IMR-90 (cell line): ENCODE measurements around the gene KRTAP10-9. TPM values are rescaled to one million over a fixed set of nuclear protein-coding genes. Genes with fewer than 3 reads are reported as not detected.

ENCODE experiments used
- ATAC-seq: fragments of 200-7000 bp; cut with Tn5 transposase; 2 replicates; pipeline ENCODE4 v1.9.1; 2020; ENCODE audit warnings: low read depth, mild to moderate bottlenecking, moderate library complexity
- BruUV-seq: library from RNA; stranded (reverse); fragments of 400-500 nt; replicated peaks from 2 replicates; lab custom pipeline; 2021; lab: Mats Ljungman, UMichigan
- CTCF ChIA-PET: fragments of 300-600 bp; formaldehyde crosslinking; extraction: SDS; loops from one replicate; lab custom pipeline; 2021; ENCODE audit warnings: antibody characterized with exemption; lab: Yijun Ruan, JAX
- POLR2A ChIA-PET: fragments of 300-600 bp; sonication (Branson Sonifier 250); formaldehyde crosslinking; loops from one replicate; lab custom pipeline; 2022; ENCODE audit warnings: antibody characterized with exemption; ENCODE audit not compliant: unreplicated experiment; lab: Charles Lee
- DNase-seq: peaks from one replicate; pipeline ENCODE4 v3.0.0; 2013
- H2AFZ ChIP-seq: replicated peaks from 2 replicates; pipeline ENCODE3; 2013; ENCODE audit warnings: low read length, mild to moderate bottlenecking; ENCODE audit not compliant: poor library complexity
- H2AK5ac ChIP-seq: 2 replicates; pipeline ENCODE4 v1.6.1; 2013; ENCODE audit warnings: low read depth, low read length, inconsistent platforms
- H2AK9ac ChIP-seq: replicated peaks from 2 replicates; pipeline ENCODE3; 2013; ENCODE audit warnings: mild to moderate bottlenecking, low read depth, low read length, moderate library complexity; ENCODE audit not compliant: poor library complexity
- H2BK120ac ChIP-seq: 2 replicates; pipeline ENCODE4 v1.6.1; 2013; ENCODE audit warnings: low read depth, low read length, inconsistent platforms
- H2BK15ac ChIP-seq: 3 replicates; pipeline ENCODE4 v1.6.1; 2013; ENCODE audit warnings: low read depth, low read length, inconsistent platforms
- H2BK20ac ChIP-seq: 2 replicates; pipeline ENCODE4 v1.6.1; 2013; ENCODE audit warnings: low read depth, mild to moderate bottlenecking, inconsistent platforms, low read length, moderate library complexity
- H2BK5ac ChIP-seq: 2 replicates; pipeline ENCODE4 v1.6.1; 2013; ENCODE audit warnings: mild to moderate bottlenecking, low read depth, low read length, inconsistent platforms; ENCODE audit not compliant: poor library complexity, severe bottlenecking
- H3K14ac ChIP-seq: replicated peaks from 2 replicates; pipeline ENCODE4 v1.6.1; 2013; ENCODE audit warnings: low read depth, low read length, inconsistent platforms
- H3K18ac ChIP-seq: 2 replicates; pipeline ENCODE4 v1.6.1; 2013; ENCODE audit warnings: low read depth, low read length, control low read depth
- H3K23ac ChIP-seq: 2 replicates; pipeline ENCODE4 v1.6.1; 2013; ENCODE audit warnings: low read depth, low read length, inconsistent platforms
- H3K27ac ChIP-seq: 2 replicates; pipeline ENCODE4 v1.5.1; 2013; ENCODE audit warnings: mild to moderate bottlenecking, control low read depth, low read length; ENCODE audit not compliant: insufficient read depth
- H3K27me3 ChIP-seq: 2 replicates; pipeline ENCODE4 v1.6.1; 2013; ENCODE audit warnings: low read length; ENCODE audit not compliant: control insufficient read depth, insufficient read depth
- H3K36me3 ChIP-seq: 2 replicates; pipeline ENCODE4 v1.6.1; 2013; ENCODE audit warnings: low read length, mixed read lengths; ENCODE audit not compliant: control insufficient read depth, insufficient read depth
- H3K4ac ChIP-seq: 2 replicates; pipeline ENCODE4 v1.6.1; 2013; ENCODE audit warnings: low read depth, low read length, inconsistent platforms
- H3K4me1 ChIP-seq: 2 replicates; pipeline ENCODE4 v1.6.1; 2013; ENCODE audit warnings: low read length, mixed read lengths; ENCODE audit not compliant: control insufficient read depth, insufficient read depth
- H3K4me2 ChIP-seq: 2 replicates; pipeline ENCODE4 v1.6.1; 2013; ENCODE audit warnings: low read depth, mild to moderate bottlenecking, control low read depth, low read length, moderate library complexity
- H3K4me3 ChIP-seq: 2 replicates; pipeline ENCODE4 v1.5.1; 2013; ENCODE audit warnings: low read depth, mild to moderate bottlenecking, control low read depth, low read length, moderate library complexity; ENCODE audit not compliant: insufficient read depth
- H3K56ac ChIP-seq: 2 replicates; pipeline ENCODE4 v1.6.1; 2013; ENCODE audit warnings: low read length, inconsistent platforms; ENCODE audit not compliant: insufficient read depth; ENCODE audit errors: extremely low read depth
- H3K79me1 ChIP-seq, 2 experiments: 2 replicates each; pipeline ENCODE4 v1.6.1; 2013; ENCODE audit warnings: low read length in 2 of 2, inconsistent platforms in 1 of 2, low read depth in 1 of 2
- H3K9ac ChIP-seq: 2 replicates; pipeline ENCODE4 v1.6.1; 2013; ENCODE audit warnings: low read depth, low read length, control low read depth
- H3K9me1 ChIP-seq: 2 replicates; pipeline ENCODE4 v1.6.1; 2013; ENCODE audit warnings: low read length, inconsistent platforms; ENCODE audit not compliant: insufficient read depth
- H3K9me3 ChIP-seq: 2 replicates; pipeline ENCODE4 v1.6.1; 2013; ENCODE audit warnings: low read length; ENCODE audit not compliant: control insufficient read depth, insufficient read depth
- H4K20me1 ChIP-seq: 2 replicates; pipeline ENCODE4 v1.6.1; 2013; ENCODE audit warnings: low read length, inconsistent platforms; ENCODE audit not compliant: insufficient read depth
- H4K5ac ChIP-seq: 2 replicates; pipeline ENCODE4 v1.6.1; 2013; ENCODE audit warnings: mild to moderate bottlenecking, low read depth, low read length, control low read depth
- H4K8ac ChIP-seq, 2 experiments: 2 replicates each; pipeline ENCODE4 v1.6.1; 2013; ENCODE audit warnings: low read depth in 2 of 2, low read length in 2 of 2, control low read depth in 1 of 2, inconsistent platforms in 1 of 2
- H4K91ac ChIP-seq: 2 replicates; pipeline ENCODE4 v1.6.1; 2013; ENCODE audit warnings: low read depth, low read length, inconsistent platforms; ENCODE audit not compliant: insufficient read depth
- BHLHE40 ChIP-seq: fragments of 150-350 bp; IDR thresholded peaks from 2 replicates; pipeline ENCODE4 v1.6.1; 2016; ENCODE audit warnings: mild to moderate bottlenecking, low read depth, low read length
- CEBPB ChIP-seq: IDR thresholded peaks from 2 replicates; pipeline ENCODE4 v1.6.1; 2012; ENCODE audit warnings: low read depth, low read length, improper control_type of control experiment
- CHD1 ChIP-seq: IDR thresholded peaks from 2 replicates; pipeline ENCODE4 v1.6.1; 2012; ENCODE audit warnings: low read depth, low read length, improper control_type of control experiment
- FOS ChIP-seq: fragments of 150-350 bp; IDR thresholded peaks from 2 replicates; pipeline ENCODE4 v1.6.1; 2016; ENCODE audit warnings: low read depth, low read length
- MAFK ChIP-seq: IDR thresholded peaks from 2 replicates; pipeline ENCODE4 v1.6.1; 2012; ENCODE audit warnings: low read depth, low read length, improper control_type of control experiment
- MAZ ChIP-seq: IDR thresholded peaks from 2 replicates; pipeline ENCODE4 v1.6.1; 2012; ENCODE audit warnings: low read depth, mild to moderate bottlenecking, low read length, improper control_type of control experiment, moderate library complexity, borderline replicate concordance
- NFE2L2 ChIP-seq: fragments of 150-350 bp; IDR thresholded peaks from 2 replicates; pipeline ENCODE4 v1.6.1; 2016; ENCODE audit warnings: low read depth, mild to moderate bottlenecking, low read length
- POLR2A ChIP-seq: IDR thresholded peaks from 2 replicates; pipeline ENCODE4 v1.6.1; 2012; ENCODE audit warnings: mild to moderate bottlenecking, low read depth, low read length
- RAD21 ChIP-seq: IDR thresholded peaks from 2 replicates; pipeline ENCODE4 v1.6.1; 2012; ENCODE audit warnings: low read length, improper control_type of control experiment
- RCOR1 ChIP-seq: IDR thresholded peaks from 2 replicates; pipeline ENCODE4 v1.6.1; 2012; ENCODE audit warnings: mild to moderate bottlenecking, low read length, improper control_type of control experiment; ENCODE audit not compliant: insufficient replicate concordance
- RFX5 ChIP-seq: IDR thresholded peaks from 2 replicates; pipeline ENCODE4 v1.8.0; 2012; ENCODE audit warnings: low read depth, mild to moderate bottlenecking, low read length, moderate library complexity
- SMC3 ChIP-seq: fragments of 150-350 bp; IDR thresholded peaks from 2 replicates; pipeline ENCODE4 v1.6.1; 2016; ENCODE audit warnings: low read depth, mild to moderate bottlenecking, antibody characterized with exemption, low read length, moderate library complexity
- WGBS, 2 experiments: methylation state at CpG; one replicate each; pipeline versions ENCODE4 v1.1.5 to v1.1.7; 2013; ENCODE audit warnings: missing lambda C conversion rate in 2 of 2; ENCODE audit not compliant: insufficient read length in 1 of 2; ENCODE audit errors: extremely low coverage in 2 of 2; 5-methylcytosine and 5-hydroxymethylcytosine counted together
- dilution Hi-C: fragments of 300-500 bp; cut with HindIII; formaldehyde crosslinking; loops from one replicate; pipeline ENCODE4 v1.14.3; 2018; ENCODE audit warnings: low sequenced_read_pairs; ENCODE audit not compliant: unreplicated experiment
- in situ Hi-C: fragments of 300-500 bp; cut with MboI; formaldehyde crosslinking; loops from 3 replicates; pipeline ENCODE4 v1.14.3; 2019; ENCODE audit warnings: low sequenced_read_pairs, inconsistent platforms, mixed read lengths
- intact Hi-C: fragments of 100-400 bp; cut with micrococcal nuclease; formaldehyde crosslinking; loops from 2 replicates; pipeline ENCODE4 v1.10.0; 2022
- polyA plus RNA-seq, 3 experiments: library from polyadenylated mRNA; depleted of rRNA; stranded (reverse); fragments of >200 nt; gene quantifications; 2 replicates each; pipeline ENCODE4 v1.2.3, GENCODE V29; 2012; ENCODE audit warnings: low replicate concordance in 1 of 3
- total RNA-seq: library from RNA; depleted of rRNA; stranded (reverse); fragments of >200 nt; gene quantifications from 2 replicates; pipeline ENCODE4 v1.2.3, GENCODE V29; 2012
- TF ChIP-seq, protein P1 (sequence below): fragments of 150-350 bp; IDR thresholded peaks from 2 replicates; pipeline ENCODE4 v1.6.1; 2017; ENCODE audit warnings: mild to moderate bottlenecking, antibody characterized with exemption, low read length, low read depth
- TF ChIP-seq, protein P2 (sequence below): conservative IDR thresholded peaks from 2 replicates; pipeline ENCODE4 v1.5.1; 2012; ENCODE audit warnings: mild to moderate bottlenecking, low read depth, low read length, improper control_type of control experiment
- TF ChIP-seq, protein P3 (sequence below): fragments of 150-350 bp; IDR thresholded peaks from 2 replicates; pipeline ENCODE4 v1.6.1; 2016; ENCODE audit warnings: low read depth, mild to moderate bottlenecking, low read length, moderate library complexity, borderline replicate concordance

The KRTAP10-9 gene
- total and polyA plus RNA-seq, 2 of the 4 experiments (the other 2 are of a cell fraction) = not detected

DNA sequence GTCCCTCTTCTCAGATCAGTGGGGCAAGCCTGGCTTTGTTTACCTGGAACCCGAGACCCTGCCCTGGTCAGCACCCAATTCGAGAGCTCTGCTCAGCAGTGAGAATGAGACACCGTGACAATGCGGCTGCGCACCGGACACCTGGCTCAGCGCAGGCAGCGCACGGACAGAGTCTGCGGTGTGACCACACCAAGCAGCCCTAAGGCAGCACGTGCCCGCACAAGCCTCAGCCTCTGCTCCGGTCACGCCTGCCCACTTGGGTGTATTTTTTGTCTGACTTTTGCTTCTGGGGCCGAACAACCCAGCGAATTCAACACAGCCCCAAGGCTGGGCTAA is 10.3 kb upstream of the KRTAP10-9 start:
- dilution Hi-C loops (no loop called here), intact Hi-C loops (no loop called here), in situ Hi-C loops (no loop called here)
- Histone ChIP-seq H2AK5ac (no peak overlapping the region), H3K27ac (no peak overlapping the region), H3K36me3 (no peaks in the 10 kb centered on the region), H2BK15ac (no peak overlapping the region), H3K4ac (no peak overlapping the region), H3K9ac (no peak overlapping the region), H3K14ac (no peak overlapping the region), H2AFZ (no peak overlapping the region), H3K9me3 (peaks cover 12% of the 10 kb centered on the region), H2AK9ac (no peak overlapping the region), H3K23ac (no peak overlapping the region), H2BK120ac (no peak overlapping the region), H3K79me1 (no peaks in the 10 kb centered on the region), H4K91ac (no peak overlapping the region), H4K8ac (no peak overlapping the region), H3K4me3 (no peak overlapping the region), H4K5ac (no peak overlapping the region), H3K27me3 (peaks cover 3% of the 10 kb centered on the region; the same call in 1 of the 2 replicates), H3K4me2 (no peak overlapping the region), H3K18ac (no peak overlapping the region), H3K4me1 (no peaks in the 10 kb centered on the region), H4K20me1 (no peaks in the 10 kb centered on the region), H2BK20ac (no peak overlapping the region), H3K56ac (no peak overlapping the region), H2BK5ac (no peak overlapping the region), H3K9me1 (no peaks in the 10 kb centered on the region)
- ChIA-PET CTCF (no interaction called here), POLR2A (no interaction called here)
- WGBS, 2 experiments = 66% methylated on average over 11 of the region's 16 CpGs; no CpG with 5 or more reads in 1 of the 2 experiments
- no peak for ATAC-seq
- DNase-seq = no peak
- TF ChIP-seq POLR2A (no peak), CEBPB (no peak), RAD21 (no peak), MAZ (no peak), NFE2L2 (no peak), FOS (no peak), SMC3 (no peak), CHD1 (no peak), MAFK (no peak), RCOR1 (no peak), BHLHE40 (no peak), RFX5 (no peak)
- TF ChIP-seq, protein P1, sequence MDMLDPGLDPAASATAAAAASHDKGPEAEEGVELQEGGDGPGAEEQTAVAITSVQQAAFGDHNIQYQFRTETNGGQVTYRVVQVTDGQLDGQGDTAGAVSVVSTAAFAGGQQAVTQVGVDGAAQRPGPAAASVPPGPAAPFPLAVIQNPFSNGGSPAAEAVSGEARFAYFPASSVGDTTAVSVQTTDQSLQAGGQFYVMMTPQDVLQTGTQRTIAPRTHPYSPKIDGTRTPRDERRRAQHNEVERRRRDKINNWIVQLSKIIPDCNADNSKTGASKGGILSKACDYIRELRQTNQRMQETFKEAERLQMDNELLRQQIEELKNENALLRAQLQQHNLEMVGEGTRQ = no peak
- TF ChIP-seq, protein P2, sequence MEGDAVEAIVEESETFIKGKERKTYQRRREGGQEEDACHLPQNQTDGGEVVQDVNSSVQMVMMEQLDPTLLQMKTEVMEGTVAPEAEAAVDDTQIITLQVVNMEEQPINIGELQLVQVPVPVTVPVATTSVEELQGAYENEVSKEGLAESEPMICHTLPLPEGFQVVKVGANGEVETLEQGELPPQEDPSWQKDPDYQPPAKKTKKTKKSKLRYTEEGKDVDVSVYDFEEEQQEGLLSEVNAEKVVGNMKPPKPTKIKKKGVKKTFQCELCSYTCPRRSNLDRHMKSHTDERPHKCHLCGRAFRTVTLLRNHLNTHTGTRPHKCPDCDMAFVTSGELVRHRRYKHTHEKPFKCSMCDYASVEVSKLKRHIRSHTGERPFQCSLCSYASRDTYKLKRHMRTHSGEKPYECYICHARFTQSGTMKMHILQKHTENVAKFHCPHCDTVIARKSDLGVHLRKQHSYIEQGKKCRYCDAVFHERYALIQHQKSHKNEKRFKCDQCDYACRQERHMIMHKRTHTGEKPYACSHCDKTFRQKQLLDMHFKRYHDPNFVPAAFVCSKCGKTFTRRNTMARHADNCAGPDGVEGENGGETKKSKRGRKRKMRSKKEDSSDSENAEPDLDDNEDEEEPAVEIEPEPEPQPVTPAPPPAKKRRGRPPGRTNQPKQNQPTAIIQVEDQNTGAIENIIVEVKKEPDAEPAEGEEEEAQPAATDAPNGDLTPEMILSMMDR = no peak
- TF ChIP-seq, protein P3, sequence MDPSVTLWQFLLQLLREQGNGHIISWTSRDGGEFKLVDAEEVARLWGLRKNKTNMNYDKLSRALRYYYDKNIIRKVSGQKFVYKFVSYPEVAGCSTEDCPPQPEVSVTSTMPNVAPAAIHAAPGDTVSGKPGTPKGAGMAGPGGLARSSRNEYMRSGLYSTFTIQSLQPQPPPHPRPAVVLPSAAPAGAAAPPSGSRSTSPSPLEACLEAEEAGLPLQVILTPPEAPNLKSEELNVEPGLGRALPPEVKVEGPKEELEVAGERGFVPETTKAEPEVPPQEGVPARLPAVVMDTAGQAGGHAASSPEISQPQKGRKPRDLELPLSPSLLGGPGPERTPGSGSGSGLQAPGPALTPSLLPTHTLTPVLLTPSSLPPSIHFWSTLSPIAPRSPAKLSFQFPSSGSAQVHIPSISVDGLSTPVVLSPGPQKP = no peak
- BruUV-seq = no TSS peak
